ENCODE measurements around the gene ATE1. TPM values are rescaled to one million over a fixed set of nuclear protein-coding genes. Genes with fewer than 3 reads are reported as not detected.

ATE1 gene
- total RNA-seq, 4 donors from 2014 or later, result 13.5 to 90.2 (median 27.7) TPM

- no peaks in the 10 kb centered on the region for H3K27me3 ChIP-seq
- H3K36me3 ChIP-seq, result no peaks in the 10 kb centered on the region
- no peak for DNase-seq
- H3K4me3 ChIP-seq, result no peak overlapping the region
- intact Hi-C loops (cut with DNase I; ENCODE audit: low total_unique reads), result no loop called here
- TF ChIP-seq CTCF (IDR thresholded peaks at IDR 0.05) (no peak), POLR2A (IDR thresholded peaks at IDR 0.05) (no peak)
- H3K27ac ChIP-seq, result no peak overlapping the region
- H3K4me1 ChIP-seq, result no peaks in the 10 kb centered on the region
- H3K9me3 ChIP-seq, result no peaks in the 10 kb centered on the region
These were observed 86.0 kb downstream of the ATE1 start for GRCh38 chr10:121841862-121842261.

- DNase-seq, result no peak
- intact Hi-C loops (cut with DNase I; ENCODE audit: low total_unique reads), result no loop called here
- no peak for TF ChIP-seq CTCF (IDR thresholded peaks at IDR 0.05)
- no peak for TF ChIP-seq POLR2A (IDR thresholded peaks at IDR 0.05)
- H3K9me3 ChIP-seq, result no peaks in the 10 kb centered on the region
- H3K4me3 ChIP-seq, result no peak overlapping the region
- no peaks in the 10 kb centered on the region for H3K27me3 ChIP-seq
- no peaks in the 10 kb centered on the region for H3K4me1 ChIP-seq
- no peak overlapping the region for H3K27ac ChIP-seq
- H3K36me3 ChIP-seq, result no peaks in the 10 kb centered on the region
These were observed 88.9 kb downstream of the ATE1 start for GRCh38 chr10:121838931-121839330.

- H3K9me3 ChIP-seq, result no peaks in the 10 kb centered on the region
- H3K4me3 ChIP-seq, result no peak overlapping the region
- no peaks in the 10 kb centered on the region for H3K36me3 ChIP-seq
- H3K27me3 ChIP-seq, result no peaks in the 10 kb centered on the region
- TF ChIP-seq CTCF (IDR thresholded peaks at IDR 0.05), result no peak
- no peak for TF ChIP-seq POLR2A (IDR thresholded peaks at IDR 0.05)
- no peak for DNase-seq
- intact Hi-C loops (cut with DNase I; ENCODE audit: low total_unique reads), result no loop called here
- H3K4me1 ChIP-seq, result no peaks in the 10 kb centered on the region
- H3K27ac ChIP-seq, result no peak overlapping the region
These were observed 89.7 kb downstream of the ATE1 start for GRCh38 chr10:121838149-121838548.

- no peak for DNase-seq
- Histone ChIP-seq H3K36me3 (no peaks in the 10 kb centered on the region), H3K4me3 (no peak overlapping the region), H3K27me3 (no peaks in the 10 kb centered on the region), H3K4me1 (no peaks in the 10 kb centered on the region), H3K9me3 (no peaks in the 10 kb centered on the region), H3K27ac (no peak overlapping the region)
- TF ChIP-seq CTCF (IDR thresholded peaks at IDR 0.05) (no peak), POLR2A (IDR thresholded peaks at IDR 0.05) (no peak)
- intact Hi-C loops (cut with DNase I; ENCODE audit: low total_unique reads), result no loop called here
These were observed 91.7 kb downstream of the ATE1 start for GRCh38 chr10:121836171-121836570.

- no peak overlapping the region for H3K4me3 ChIP-seq
- no peaks in the 10 kb centered on the region for H3K4me1 ChIP-seq
- intact Hi-C loops (cut with DNase I; ENCODE audit: low total_unique reads), result no loop called here
- DNase-seq, result no peak
- H3K27me3 ChIP-seq, result no peaks in the 10 kb centered on the region
- H3K27ac ChIP-seq, result no peak overlapping the region
- H3K36me3 ChIP-seq, result no peaks in the 10 kb centered on the region
- no peak for TF ChIP-seq CTCF (IDR thresholded peaks at IDR 0.05)
- H3K9me3 ChIP-seq, result no peaks in the 10 kb centered on the region
These were observed 92.5 kb downstream of the ATE1 start for GRCh38 chr10:121835376-121835775.

All from uterus (tissue), 4 donors.